DMS53 treated with DMSO at 0.1 percent for 48 hours (cell line): Measurements from ENCODE around the gene CBX2.

Experiments used
- DNase-seq: peaks from one replicate; lab custom pipeline; 2025; ENCODE audit not compliant: unreplicated experiment; lab: John Stamatoyannopoulos, UW

The CBX2 gene

DNA sequence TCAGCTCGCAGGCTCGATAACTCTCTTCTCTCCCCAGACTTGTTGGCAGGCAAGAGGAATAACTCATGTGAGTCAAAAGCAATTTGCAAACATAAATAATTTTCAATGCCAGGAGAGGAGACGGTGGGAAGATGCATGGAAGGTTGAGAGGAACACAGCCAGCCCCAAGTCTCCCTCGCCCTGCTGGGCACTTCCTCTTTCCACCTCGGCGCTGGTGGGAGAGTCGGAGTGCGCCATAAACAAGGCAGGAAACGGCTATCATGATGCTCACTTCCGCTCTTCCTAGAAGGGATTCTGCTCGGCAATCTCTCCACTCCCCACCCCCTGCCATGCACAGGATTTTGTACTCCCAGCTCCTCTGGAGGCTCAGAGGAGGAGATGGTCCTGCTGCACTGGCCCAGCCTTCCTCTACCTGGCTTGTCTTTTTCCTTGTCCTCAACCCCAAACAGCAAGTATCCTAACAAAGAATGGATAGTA is 48.3 kb downstream of the CBX2 start:
- no peak for DNase-seq

DNA sequence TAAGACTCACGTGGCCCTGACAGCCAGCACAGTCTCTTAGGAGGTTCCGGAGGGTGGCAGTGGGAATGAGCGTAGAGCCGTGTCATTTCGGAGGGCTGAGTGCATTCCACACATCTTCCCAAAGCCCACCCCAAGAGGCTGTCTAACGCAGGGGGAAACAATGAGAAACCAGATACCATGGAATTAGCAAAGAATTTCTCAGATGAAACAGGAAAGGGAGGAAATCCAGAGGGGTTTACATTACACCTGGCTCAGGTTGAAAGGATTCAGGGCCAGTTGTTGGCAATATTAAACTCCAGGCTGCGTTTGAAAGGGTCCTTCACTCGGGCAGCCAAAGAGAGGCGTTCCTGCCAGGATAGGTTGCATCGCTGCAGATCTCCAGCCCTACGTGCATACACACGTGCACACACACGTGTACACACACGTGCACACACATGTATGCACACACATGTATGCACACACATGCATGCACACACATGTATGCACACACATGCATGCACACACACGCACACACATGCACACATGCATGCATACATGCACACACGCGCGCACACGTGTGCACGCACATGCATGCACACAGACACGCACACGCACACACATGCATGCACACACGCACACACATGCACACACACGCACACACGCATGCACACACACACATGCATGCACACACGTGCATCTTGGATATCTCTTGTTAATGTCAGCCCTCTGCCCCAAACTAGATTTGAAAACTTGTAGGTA is 49.1 kb downstream of the CBX2 start:
- DNase-seq, result no peak

DNA sequence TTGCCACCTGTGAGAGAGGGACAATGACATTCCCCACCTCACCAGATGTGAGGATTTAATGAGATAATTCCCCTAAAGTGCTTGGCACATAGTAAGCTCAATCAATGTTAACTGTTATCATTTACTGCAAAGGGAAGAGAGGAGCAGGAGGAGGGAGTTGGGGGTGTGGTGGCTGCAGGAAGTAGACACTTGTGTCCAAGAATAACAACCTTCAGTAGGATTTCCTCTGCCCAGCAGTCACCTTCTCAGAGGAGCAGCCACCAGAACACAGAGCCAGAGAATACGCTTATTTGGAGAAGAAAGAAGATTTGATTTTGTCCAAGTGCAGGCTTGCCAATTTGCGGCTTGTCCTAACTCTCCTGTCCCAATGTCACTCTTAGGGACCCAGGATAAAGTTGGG is 51.1 kb downstream of the CBX2 start:
- peak; percentile 17 for DNase-seq

DNA sequence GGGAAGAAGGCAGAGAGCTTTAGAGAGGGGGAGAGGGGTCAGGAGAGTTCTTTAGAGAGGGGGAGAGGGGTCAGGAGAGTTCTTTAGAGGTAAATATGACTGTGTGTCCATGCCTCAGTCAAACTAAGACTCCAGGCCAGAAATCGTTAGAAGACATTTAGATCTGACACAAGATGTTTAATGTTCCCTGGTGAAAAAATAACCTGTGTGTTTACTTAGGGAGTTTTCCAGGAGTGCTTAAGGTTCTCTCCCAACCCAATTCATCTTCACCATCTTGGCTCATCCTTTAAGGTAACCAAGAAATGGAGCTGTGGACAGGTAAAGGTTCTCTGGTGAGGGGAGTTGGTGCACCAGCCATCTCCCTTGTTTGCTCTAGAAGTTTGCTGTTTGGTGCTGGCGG is 51.5 kb downstream of the CBX2 start:
- no peak for DNase-seq

DNA sequence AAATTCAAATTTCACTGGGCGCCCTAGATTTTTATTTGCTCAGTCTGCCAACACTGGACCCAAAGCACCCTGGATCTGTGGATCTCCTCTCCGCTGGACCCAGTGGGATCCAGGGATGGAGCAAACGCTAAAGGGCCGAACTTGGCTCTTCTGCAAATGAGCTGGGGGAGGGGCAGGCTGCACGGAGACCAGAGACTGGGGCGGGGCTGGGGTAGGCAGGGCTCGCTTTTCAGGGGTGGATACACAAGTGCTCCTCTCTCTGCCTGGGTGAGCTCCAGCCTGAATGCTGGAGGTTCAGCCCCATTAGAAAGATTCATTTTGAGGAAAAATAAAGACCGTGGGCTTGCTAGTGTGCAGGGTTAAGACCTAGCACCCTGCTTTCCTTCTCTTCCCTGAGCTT is 52.4 kb downstream of the CBX2 start:
- DNase-seq, result no peak

DNA sequence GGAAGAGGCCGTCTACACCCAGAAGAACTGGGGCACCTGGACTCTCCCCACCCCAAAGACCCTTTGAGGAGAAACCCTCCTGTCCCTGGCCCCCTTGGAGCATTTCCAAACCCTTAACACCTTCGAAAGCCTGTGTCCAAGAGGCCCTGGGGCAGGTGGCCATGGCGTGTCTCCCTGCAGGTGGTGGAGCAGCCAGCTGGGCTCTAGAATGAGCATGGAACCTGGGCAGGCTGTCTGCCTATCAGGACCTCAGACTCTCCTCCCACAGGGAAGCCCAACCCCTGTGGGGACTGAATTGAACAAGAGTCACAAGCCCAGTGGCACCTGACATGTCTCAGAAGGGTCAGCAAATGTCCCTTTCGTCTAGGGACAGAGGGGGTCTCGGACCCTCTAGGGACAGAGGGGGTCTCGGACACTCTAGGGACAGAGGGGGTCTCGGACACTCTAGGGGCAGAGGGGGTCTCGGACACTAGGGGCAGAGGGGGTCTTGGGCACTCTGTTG is 52.9 kb downstream of the CBX2 start:
- DNase-seq, result peak; percentile 31

DNA sequence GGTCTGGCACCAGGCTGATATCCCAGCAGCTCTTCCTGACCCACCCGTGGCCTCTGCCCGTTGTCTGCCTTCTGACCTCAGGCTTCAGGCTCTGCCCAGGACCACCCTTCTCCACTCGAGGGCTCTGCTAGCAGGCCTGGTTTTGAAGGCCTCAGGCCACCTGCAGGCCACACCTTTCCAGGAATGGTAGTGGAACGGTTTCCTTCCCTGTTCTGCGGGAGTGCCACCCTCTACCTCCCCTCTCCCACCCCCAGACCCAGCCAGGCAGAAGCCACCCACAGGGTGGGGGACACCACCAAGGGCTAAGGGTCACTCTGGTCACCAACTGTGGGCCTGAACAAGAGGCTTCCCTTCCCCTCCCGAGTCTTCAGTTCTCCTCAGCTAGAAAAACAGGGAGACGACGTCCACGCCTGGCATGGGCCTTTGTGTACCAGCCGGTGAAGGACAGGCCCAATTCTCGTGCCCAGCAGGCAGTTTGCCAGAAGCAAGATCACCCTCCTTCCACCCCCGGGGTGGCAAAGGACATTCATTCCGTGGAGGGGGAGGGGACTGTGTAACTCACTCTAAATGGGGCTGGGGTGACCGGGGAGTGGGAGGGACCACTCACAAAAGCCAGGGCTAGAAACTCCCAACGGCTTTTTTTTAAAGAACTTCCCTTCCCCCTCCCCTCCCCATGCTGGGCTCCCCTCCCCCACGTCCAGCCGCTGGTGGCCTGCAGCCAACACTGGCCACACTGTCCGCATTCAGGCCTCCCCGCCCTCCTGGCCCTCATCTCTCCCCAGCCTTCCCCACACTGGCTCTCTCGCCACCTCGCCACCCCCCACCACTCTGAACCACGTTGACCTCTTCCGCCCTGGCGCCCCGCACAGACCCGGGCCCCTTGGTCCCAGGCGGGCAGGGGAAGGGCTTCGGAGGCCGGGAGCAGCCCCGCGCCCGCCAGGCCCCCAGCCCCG is 53.6 kb downstream of the CBX2 start:
- DNase-seq, result no peak

DNA sequence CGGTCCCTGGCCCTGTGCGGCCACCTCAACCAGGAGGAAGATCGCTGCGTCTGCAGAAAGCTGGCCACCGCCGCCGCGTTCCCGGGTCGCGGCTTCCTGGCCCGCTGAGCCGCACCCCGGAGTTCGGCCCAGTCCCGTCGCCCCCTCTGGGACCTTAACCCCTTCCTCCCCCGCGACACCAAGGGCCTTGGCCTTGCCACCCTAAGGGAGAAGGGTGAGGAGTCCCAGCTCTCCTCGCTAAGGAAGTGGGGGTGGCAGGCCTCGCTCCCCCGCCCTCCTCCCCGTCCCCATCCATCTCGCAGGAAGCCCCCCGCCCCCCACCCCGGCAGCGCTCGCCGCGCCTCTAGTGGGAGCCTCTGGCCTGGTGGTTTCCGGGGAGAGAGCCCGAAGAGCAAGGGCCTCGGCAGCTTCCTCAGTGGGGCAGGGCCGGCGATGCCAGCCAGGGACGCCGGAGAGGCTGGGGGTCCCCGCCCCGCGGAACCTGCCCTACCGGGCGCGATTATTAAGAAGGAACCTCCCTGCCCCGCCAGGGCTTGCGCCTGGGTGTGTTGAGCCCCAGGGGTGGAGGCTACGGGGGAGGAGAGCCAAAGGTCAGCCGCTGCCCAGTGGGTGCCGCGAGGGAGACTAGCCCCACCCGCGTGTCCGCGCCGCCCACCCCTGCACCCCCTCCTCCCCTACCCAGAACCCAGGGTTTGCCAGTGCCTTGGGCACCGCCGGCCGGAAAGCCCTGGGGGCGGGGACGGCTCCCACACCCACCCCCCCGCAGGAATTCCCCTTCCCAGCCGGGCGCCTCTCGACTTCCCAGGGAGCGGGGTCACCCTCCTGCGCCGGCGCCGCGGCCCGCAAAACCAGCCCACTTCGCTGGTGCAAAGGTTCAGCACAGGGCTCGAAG is 54.5 kb downstream of the CBX2 start:
- DNase-seq, result no peak

DNA sequence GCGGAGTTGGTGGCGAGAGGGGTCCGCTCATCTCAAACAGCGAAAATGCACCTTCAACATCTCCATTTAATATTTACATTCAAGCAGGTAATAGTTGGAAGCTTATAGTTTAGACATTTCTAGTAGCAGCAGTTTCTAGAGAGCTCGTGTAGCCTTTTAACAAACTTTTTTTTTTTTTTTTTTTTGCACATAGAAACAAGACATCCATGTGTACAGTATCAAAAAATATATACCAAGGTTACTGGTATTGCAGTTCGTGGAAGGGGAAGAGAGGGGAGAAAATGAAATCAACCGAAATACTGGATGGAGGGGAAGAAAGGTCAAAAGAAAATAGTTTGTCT is 55.1 kb downstream of the CBX2 start:
- no peak for DNase-seq

DNA sequence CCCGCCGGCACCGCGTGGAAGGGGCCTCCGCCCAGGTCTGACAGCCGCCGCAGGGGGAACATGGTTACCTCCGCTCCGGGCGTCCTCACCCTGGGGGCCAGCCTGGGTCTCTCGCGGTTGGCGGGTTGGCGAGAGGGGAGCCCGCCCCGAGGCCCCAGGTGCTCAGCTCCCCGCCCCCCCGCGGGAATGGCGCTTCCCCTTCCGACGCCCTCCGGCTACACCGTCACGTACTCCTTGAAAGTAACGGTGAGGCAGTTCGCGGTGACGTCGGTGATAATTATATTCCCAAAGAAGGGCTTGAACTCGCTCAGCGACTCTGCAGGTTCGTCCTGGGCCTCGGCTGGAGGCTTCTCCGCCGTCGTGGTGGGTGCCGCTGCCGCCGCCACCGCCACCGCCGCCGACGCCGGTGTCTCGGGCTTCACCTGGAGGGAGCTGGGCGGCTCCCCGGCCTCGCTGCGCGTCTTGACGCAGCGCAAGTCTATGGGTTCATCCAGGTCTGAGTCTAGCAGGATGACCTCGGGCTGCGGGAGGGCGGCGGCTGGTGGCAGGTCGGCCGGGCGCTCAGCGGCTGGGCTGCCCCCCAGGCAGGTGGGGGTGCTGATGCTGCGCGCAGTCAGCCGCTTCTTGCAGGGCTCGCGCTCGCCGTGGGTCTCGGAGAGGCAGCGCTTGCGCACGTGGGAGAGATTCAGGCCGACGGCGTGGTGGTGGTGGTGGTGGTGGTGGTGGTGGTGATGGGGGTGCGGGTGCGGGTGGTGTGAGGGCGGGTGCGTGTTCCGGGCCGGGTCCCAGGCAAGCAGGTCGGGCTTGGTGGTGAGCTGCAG is 56.0 kb downstream of the CBX2 start:
- no peak for DNase-seq

DNA sequence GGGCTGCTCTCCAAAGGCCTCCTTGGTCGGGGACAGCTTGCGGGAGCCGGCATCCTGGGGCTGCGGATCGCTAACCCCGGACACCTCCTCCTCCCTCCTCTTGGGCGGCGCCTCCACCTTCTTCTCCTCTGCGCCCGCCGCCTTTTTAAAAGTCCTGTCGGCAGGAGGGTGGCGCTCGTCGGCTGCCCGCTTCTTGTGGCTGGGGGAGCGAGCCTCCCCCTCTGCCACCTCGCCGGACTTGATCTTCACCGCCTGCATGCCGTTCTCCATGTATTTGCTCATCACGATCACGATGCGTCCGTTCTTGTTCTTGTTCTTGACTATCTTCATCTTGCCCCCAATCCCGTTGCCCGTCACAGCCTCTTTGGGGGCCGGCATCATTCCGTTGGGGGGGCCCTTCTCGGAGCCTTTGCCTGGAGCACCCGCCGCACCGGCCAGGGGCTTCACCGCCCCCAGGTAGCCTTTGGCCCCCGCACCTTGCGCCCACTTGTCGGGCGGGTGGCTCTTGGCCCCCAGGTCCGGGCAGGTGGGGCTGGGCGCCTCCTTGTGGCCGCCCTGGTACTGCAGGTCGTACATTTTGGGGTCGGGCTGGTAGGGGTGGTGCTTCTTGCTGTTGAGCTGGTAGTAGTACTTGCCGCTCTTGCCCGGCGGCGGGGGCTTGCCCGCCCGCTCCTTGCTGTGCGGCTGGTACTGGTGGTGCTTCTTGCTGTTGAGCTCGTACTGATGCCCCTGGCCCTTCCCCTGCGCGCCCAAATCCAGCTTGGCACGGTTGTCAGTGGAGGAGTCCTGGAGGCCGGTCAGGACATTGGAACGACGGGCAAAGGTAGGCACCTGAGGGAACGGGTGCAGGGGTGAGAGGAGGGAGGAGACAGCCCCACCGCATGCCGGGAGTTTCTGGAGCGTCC is 56.9 kb downstream of the CBX2 start:
- no peak for DNase-seq

DNA sequence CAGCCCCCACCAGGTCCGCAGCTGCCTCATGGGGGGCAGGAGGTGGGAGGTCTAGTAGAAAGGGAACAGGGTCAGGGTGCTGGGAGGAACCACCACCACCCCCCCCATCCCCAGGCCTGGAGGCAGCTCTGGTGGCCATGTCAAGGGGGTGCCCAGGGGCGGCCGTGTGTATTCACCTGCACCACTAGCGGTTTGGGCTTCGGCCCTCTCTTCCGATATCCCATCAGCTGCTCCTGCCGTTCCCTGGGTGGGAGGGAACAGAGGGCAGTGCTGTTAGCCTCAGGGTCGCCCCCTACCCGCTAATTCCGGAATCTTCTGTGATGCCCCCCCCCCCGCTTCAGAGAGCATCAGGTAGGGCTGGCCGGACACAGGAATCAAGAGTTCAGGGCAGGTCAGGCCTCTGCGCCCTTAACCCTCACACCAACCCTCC is 57.5 kb downstream of the CBX2 start:
- DNase-seq, result no peak

DNA sequence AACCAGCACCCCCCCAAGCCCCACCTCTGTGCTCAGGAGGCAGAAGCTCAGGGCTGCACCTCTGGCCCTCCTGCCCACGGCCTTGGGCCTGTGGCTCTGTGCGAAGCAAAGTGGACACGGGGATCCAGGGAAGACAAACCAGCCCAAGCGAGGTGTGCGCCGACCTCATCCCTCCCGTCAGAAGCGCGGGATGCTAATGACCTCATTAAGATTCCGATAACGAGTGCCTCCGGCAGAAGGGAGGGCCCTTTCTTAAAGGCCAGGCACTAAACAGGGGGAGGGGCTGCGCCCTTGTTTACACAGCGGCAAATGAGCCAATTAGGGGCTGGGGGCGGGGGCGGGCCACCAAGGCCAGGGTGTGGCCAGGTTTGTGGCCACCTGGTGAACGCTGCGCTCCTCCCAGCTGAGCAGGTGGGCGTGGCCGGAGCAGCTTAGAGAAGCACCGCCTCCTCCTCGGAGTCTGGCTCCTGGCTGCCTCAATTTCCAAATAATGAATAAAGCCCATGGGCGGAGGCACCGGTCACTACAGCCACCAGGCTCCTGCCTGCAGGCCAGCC is 58.1 kb downstream of the CBX2 start:
- DNase-seq, result no peak

DNA sequence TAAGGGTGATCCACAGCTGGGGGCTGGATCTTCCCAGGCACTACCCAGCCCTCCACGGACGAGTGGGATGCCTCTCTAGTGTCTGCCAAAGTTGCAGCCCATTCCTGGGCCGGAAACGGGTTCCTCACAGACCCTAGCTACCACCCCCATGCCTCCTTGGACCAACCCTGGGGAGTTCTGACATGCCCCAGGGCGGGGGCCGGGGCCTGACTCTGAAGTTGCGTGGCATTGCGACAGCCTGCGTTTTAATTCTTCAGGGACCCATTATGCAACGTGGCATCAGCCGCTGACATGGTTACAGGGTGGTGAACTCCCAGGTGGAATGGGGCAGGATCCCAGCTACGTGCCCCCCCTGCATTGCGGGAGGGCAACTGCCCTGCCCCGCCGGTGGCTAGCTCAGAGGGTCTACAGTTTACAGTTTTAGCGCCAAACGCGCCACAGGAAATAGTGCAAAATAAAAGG is 58.6 kb downstream of the CBX2 start:
- no peak for DNase-seq

DNA sequence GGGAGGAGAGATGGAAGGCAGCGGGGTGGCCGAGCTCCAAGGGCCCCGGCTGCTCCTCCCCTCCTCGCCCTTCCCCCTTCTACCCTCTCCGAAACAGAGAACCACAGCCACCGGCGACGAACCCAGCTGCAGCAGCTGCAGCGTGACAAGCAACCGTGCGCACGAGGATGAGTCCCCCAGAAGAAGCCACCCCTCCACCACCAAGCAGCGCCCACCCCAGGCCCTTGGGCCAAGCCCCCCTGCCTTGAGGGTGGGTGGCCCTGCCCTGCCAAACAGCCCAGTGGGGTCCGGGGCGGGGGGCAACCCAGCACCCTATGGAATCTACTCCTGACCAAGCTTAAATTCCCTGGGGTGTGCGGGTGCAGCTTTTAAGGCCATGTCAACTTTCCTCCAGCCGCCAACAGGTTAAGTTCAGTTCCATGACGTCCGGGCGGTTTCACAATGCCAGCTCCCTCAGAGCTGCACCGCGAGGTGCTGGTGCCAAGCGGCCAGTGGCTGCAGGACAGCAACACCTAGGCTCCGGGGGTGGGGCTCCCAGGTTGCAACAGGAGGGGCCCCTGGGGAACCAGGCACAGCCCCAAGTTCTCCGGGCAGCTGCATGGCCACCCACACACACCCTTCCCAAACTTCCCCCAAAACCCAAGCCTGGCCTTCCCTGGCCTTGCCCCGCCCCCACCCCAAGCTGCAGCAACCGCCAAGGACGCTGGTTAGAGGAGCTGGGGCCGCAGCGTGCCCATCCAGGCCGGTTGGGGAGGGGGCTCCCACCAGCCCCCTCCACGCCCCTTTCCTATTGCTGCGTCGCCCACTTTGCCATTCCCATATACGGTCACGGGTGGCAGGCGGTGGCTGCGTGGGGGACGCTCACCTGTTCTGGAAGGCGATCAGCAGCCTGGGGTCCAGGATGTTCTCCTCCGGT is 59.3 kb downstream of the CBX2 start:
- DNase-seq, result no peak
